GM18873 (cell line): ENCODE measurements around the gene RAPGEF1.
"Not testable (repeated sequence)": the region's sequence is repeated elsewhere in the genome, so short reads cannot be mapped to it uniquely, and the experiment has no call there.

Source experiments
- ATAC-seq: cut with Tn5 transposase; IDR thresholded peaks from one replicate; pipeline ENCODE4 v1.9.1; 2021; ENCODE audit warnings: mild to moderate bottlenecking, moderate library complexity, moderate number of reproducible peaks; ENCODE audit not compliant: unreplicated experiment, low FRiP score

The RAPGEF1 gene

GRCh38 chr9:131578731-131579504 lies 161.0 kb downstream of the RAPGEF1 start:
- no peak for ATAC-seq

- no peak for ATAC-seq
These were observed 161.9 kb downstream of the RAPGEF1 start for GRCh38 chr9:131578021-131578420.

GRCh38 chr9:131577005-131578000 lies 162.6 kb downstream of the RAPGEF1 start:
- no peak for ATAC-seq

- no peak for ATAC-seq
These were observed 163.7 kb downstream of the RAPGEF1 start for GRCh38 chr9:131575946-131576853.

GRCh38 chr9:131574730-131575640 lies 164.9 kb downstream of the RAPGEF1 start:
- no peak for ATAC-seq

DNA sequence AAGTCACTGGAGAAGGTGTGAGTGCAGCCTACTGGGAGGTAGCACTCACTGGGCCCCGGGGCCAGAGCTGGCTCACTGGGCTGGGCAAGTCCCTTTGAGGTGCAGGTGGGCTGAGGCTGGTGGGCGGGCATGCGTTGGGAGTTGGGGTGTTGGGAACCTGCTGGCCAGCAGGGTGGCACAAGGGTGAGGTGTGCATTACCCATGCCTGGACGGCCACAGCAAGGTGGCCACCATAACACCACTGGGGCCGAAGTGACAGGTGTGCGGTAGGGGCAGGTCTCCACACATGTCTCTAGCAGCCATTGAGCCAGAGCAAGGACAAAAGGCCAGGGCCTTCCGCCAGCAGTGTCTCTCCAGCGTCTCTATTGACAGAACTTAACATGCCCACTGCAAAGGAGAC lies 172.0 kb downstream of the RAPGEF1 start:
- no peak for ATAC-seq

DNA sequence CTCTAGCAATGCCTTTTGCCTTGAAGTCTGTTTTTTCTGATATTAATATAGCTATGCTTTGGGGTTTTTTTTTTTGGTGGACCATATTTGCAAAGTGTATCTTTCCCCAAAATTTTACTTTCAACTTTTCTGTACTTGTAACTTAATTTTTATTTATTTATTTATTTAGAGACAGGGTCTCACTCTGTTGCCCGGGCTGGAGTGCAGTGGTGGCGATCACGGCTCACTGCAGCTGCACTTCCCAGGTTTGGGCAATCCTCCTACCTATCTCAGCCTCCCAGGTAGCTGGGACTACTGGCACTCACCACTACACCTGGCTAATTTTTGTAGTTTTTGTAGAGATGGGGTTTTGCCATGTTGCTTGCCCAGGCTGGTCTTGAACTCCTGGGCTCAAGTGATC lies 173.7 kb downstream of the RAPGEF1 start:
- no peak for ATAC-seq

- no peak for ATAC-seq
These were observed 174.5 kb downstream of the RAPGEF1 start for GRCh38 chr9:131565369-131565768.

DNA sequence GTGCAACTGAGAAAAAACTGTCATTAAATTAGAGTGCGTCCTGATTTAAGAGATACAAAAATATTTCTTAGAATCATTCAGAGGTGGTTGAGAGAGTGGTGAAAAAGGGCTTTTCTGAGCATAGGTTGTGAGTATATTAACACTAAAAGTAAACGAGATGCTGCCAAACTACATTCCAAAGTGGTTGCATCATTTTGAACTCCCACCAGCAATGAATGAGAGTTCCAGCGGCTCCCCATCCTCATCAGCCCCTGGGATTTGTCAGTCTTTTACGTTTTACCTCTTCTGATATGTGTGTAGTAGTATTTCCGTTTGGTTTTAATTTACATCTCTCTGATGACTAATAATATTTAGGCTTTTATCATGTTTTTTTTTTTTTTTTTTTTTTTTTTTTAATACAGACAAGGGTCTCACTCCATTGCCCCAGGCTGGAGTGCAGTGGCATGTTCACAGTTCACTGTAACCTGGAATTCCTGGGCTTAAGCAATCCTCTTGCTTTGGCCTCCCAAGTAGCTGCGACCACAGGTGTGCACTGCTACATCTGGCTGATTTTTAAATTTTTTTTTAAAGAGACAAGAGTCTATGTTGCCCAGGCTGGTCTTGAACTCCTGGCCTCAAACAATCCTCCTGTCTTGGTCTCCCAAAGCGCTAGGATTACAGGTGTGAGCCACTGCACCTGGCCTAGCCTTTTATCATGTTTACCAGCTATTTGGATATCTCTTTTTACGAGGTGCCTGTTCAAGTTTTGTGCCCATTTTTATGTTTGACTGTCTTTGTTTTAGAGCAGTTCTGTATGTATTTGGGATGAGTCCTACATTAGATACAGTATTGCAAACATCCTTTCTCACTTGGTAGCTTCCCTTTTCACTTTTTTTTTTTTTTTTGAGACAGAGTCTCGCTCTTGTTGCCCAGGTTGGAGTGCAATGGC lies 177.6 kb downstream of the RAPGEF1 start:
- no peak for ATAC-seq

DNA sequence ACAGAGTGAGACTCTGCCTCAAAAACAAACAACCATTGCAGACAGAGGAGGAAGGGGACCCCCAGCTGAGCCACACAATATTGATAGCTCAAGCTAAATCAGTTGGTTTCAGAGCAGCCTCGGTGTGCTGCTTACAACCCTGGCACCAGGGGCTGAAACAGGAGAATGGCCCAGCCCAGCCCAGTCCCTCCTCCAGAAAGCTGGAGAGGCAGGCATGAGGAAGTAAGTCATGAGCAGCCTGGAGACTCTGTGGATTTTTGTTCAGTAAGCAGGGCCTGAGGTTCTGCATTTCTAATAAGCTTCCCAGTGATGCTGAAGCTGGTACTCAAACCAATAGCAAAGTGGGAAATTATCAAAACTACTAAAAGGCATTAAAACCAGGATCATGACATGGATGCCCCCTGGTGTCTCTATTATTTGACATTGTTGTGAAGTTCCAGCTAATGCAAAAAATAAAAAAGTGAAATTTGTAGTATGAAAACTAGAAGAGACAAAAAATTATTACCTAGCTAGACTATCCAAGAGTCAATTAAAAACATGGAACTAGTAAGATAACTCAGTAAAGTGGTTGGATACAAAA lies 180.4 kb downstream of the RAPGEF1 start:
- no peak for ATAC-seq

DNA sequence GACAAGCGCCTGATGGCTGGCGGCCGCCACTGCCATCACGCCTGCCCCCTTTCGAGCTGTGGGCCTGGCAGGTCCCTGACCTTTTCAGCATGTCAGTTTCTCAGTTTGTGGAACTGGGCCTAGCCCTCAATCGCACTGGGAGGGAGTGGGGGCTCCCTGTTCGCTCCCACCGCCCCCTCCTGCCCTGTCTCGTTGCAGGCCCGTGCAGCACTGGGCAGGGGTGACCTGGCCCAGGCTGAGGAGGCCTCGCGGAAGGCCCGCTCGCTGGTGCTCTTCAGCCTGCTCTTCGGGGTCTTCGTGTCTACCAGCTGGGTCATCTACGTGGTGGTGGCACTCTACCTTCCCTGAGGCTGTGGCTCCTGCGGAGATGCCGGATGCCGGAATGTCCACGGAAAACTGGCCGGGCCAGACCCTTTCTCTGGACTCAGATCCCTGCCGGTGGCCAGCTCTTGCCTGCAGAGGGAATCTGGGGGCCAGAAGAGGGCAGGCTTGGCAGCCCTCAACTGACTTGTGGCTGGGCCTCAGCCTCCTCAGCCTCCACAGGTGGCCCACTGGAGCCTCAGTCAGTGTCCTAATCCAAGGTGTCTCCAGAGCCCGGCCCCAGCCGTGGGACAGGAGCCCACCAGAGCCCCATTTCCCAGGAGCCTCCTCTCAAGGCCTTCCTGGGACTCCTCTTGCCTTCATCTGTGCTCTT lies 181.9 kb downstream of the RAPGEF1 start:
- no peak for ATAC-seq

- no peak for ATAC-seq
These were observed 183.8 kb downstream of the RAPGEF1 start for GRCh38 chr9:131555841-131556673.

DNA sequence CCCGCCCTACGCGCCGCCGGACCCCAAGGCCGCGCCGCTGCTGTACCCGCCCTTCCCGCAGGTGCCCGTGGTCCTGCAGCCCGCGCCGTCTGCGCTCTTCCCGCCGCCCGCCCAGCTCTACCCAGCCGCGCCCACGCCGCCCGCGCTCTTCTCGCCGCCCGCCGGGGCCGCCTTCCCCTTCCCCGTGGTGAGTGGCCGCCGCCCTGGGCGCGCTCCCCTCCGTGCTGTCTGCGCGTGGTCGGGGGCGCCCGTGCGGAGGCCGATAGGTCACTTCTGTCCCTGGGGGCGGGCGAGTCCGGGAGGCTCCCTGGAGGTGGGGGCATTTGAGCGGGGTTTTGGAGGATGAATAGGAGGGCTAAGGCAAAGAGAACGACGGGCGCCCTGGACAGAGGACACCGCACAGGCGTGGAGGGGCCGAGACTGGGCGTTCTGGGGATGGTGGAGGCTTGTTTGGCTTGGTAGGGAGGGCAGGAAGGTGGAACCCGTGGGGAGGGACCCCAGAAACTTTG lies 185.0 kb downstream of the RAPGEF1 start:
- ATAC-seq, result no peak

GRCh38 chr9:131554087-131554842 lies 185.6 kb downstream of the RAPGEF1 start:
- no peak for ATAC-seq

DNA sequence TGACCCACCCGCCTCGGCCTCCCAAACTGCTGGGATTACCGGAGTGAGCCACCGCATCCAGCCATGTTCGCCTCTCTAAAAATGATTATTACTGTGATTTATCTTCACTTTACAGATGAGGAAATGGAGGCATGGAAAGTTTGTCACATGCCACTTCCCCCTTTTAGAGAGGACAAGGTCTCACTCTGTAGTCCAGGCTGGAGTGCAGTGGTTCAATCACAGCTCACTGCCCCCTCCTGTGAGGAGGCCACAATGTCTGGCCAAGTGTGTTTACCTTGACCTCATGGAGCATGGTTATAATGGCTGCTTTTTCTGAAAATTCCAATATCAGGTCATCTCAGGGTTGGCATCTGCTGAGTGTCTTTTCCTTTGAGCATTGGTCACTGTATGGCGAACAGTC lies 187.8 kb downstream of the RAPGEF1 start:
- ATAC-seq, result no peak

- ATAC-seq, result not testable (repeated sequence)
These were observed 189.4 kb downstream of the RAPGEF1 start for GRCh38 chr9:131550465-131550864.
